Measurements from ENCODE around the gene ATAD3A. TPM values are rescaled to one million over a fixed set of nuclear protein-coding genes. Genes with fewer than 3 reads are reported as not detected.

The ATAD3A gene
- total RNA-seq, 2 experiments from 2014 or later: 39.4 to 41.0 TPM

GRCh38 chr1:1574721-1575537 lies 63.0 kb downstream of the ATAD3A start, which contains the start of gene SSU72:
Gene SSU72, minus strand, starts transcription at chr1:1574863. Its CDS starts 306 bp downstream, at chr1:1574557.
- Mint-ChIP-seq H3K36me3 (ENCODE audit: low read depth) (peaks cover 18% of the 10 kb centered on the region), H3K9me3 (no peaks in the 10 kb centered on the region), H3K27ac (peak within 1 kb of the TSS; percentile 97), H3K27me3 (ENCODE audit: low read depth) (no peaks in the 10 kb centered on the region), H3K4me3 (peak within 1 kb of the TSS; percentile 98), H3K4me1 (ENCODE audit: low read depth) (peaks cover 42% of the 10 kb centered on the region)
- intact Hi-C loops (cut with micrococcal nuclease): loop anchor here (1.0 to 5.0 kb wide), 8 partner anchors 22 to 332 kb away; partner anchors contain the start of genes ATAD3B, AURKAIP1, CCNL2 and CDK11B
- CTCF ChIA-PET: no interaction called here
- DNase-seq: peak; percentile 94

GRCh38 chr1:1577367-1578011 lies 65.5 kb downstream of the ATAD3A start:
- CTCF ChIA-PET: no interaction called here
- Mint-ChIP-seq H3K4me3 (no peak overlapping the region), H3K27ac (no peak overlapping the region), H3K4me1 (ENCODE audit: low read depth) (peaks cover 24% of the 10 kb centered on the region), H3K36me3 (ENCODE audit: low read depth) (peaks cover 7% of the 10 kb centered on the region), H3K27me3 (ENCODE audit: low read depth) (no peaks in the 10 kb centered on the region), H3K9me3 (no peaks in the 10 kb centered on the region)
- intact Hi-C loops (cut with micrococcal nuclease): loop anchor here (5.0 kb wide), 1 partner anchor 330 kb away; no protein-coding TSS in a partner anchor
- no peak for DNase-seq

GRCh38 chr1:1578371-1578940 lies 66.5 kb downstream of the ATAD3A start:
- H3K27me3 Mint-ChIP-seq (ENCODE audit: low read depth): no peaks in the 10 kb centered on the region
- no peak for DNase-seq
- no peak overlapping the region for H3K4me3 Mint-ChIP-seq
- H3K4me1 Mint-ChIP-seq (ENCODE audit: low read depth): peaks cover 16% of the 10 kb centered on the region
- H3K9me3 Mint-ChIP-seq: no peaks in the 10 kb centered on the region
- H3K27ac Mint-ChIP-seq: no peak overlapping the region
- peaks cover 5% of the 10 kb centered on the region for H3K36me3 Mint-ChIP-seq (ENCODE audit: low read depth)
- intact Hi-C loops (cut with micrococcal nuclease): loop anchor here (5.0 kb wide), 1 partner anchor 329 kb away; no protein-coding TSS in a partner anchor
- CTCF ChIA-PET: interaction anchor here (0.7 kb wide), 1 partner anchor 16 kb away, joined by 3 read pairs; no protein-coding TSS in a partner anchor

GRCh38 chr1:1582585-1583346 lies 70.8 kb downstream of the ATAD3A start:
- H3K36me3 Mint-ChIP-seq (ENCODE audit: low read depth): no peaks in the 10 kb centered on the region
- no peaks in the 10 kb centered on the region for H3K9me3 Mint-ChIP-seq
- CTCF ChIA-PET: no interaction called here
- H3K27me3 Mint-ChIP-seq (ENCODE audit: low read depth): peaks cover 5% of the 10 kb centered on the region
- intact Hi-C loops (cut with micrococcal nuclease): no loop called here
- no peak for DNase-seq
- no peak overlapping the region for H3K27ac Mint-ChIP-seq
- no peaks in the 10 kb centered on the region for H3K4me1 Mint-ChIP-seq (ENCODE audit: low read depth)
- H3K4me3 Mint-ChIP-seq: no peak overlapping the region

GRCh38 chr1:1583347-1584010 lies 71.5 kb downstream of the ATAD3A start:
- H3K4me1 Mint-ChIP-seq (ENCODE audit: low read depth): no peaks in the 10 kb centered on the region
- H3K9me3 Mint-ChIP-seq: no peaks in the 10 kb centered on the region
- H3K27ac Mint-ChIP-seq: no peak overlapping the region
- peaks cover 5% of the 10 kb centered on the region for H3K27me3 Mint-ChIP-seq (ENCODE audit: low read depth)
- no peak overlapping the region for H3K4me3 Mint-ChIP-seq
- no peaks in the 10 kb centered on the region for H3K36me3 Mint-ChIP-seq (ENCODE audit: low read depth)
- no peak for DNase-seq
- intact Hi-C loops (cut with micrococcal nuclease): no loop called here
- CTCF ChIA-PET: no interaction called here

Other genes with a start within 250 kb of the ATAD3A start
- gene UBE2J2, start 238.3 kb upstream of the ATAD3A start, total RNA-seq: 10 to 100 TPM; 48.5 to 49.7 TPM
- 1 to 10 TPM; 5.6 to 7.6 TPM for gene SCNN1D, start 231.7 kb upstream of the ATAD3A start, total RNA-seq
- 10 to 100 TPM; 24.1 to 25.3 TPM for gene ACAP3, start 204.2 kb upstream of the ATAD3A start, total RNA-seq
- 10 to 100 TPM; 17.0 to 17.6 TPM for gene PUSL1, start 203.6 kb upstream of the ATAD3A start, total RNA-seq
- 100 to 1,000 TPM; 117 to 118 TPM for gene INTS11, start 187.5 kb upstream of the ATAD3A start, total RNA-seq
- 1 to 10 TPM; 5.6 to 5.7 TPM for gene CPTP, start 187.4 kb upstream of the ATAD3A start, total RNA-seq
- gene TAS1R3, start 180.9 kb upstream of the ATAD3A start, total RNA-seq: under 1 TPM; 0.10 to 0.14 TPM
- gene DVL1, start 162.7 kb upstream of the ATAD3A start, total RNA-seq: 10 to 100 TPM; 33.4 to 35.0 TPM
- under 1 TPM; 0.54 to 0.57 TPM for gene MXRA8, start 153.6 kb upstream of the ATAD3A start, total RNA-seq
- 100 to 1,000 TPM; 108 TPM for gene AURKAIP1, start 137.0 kb upstream of the ATAD3A start, total RNA-seq
- gene CCNL2, start 112.8 kb upstream of the ATAD3A start, total RNA-seq: 100 to 1,000 TPM in 1 of 2 experiments, 10 to 100 TPM in 1; 97.7 to 108 TPM
- 100 to 1,000 TPM; 103 to 107 TPM for gene MRPL20, start 104.9 kb upstream of the ATAD3A start, total RNA-seq
- gene ANKRD65, start 90.9 kb upstream of the ATAD3A start, total RNA-seq: not detected
- gene VWA1, start 76.5 kb upstream of the ATAD3A start, total RNA-seq: under 1 TPM; 0.72 to 0.74 TPM
- gene ATAD3C, start 62.5 kb upstream of the ATAD3A start, total RNA-seq: under 1 TPM; 0.42 to 0.57 TPM
- gene ATAD3B, start 40.4 kb upstream of the ATAD3A start, total RNA-seq: 10 to 100 TPM; 32.7 to 38.7 TPM
- gene TMEM240, start 28.5 kb downstream of the ATAD3A start, total RNA-seq: not detected
- gene SSU72, start 62.7 kb downstream of the ATAD3A start, total RNA-seq: 10 to 100 TPM; 91.6 to 95.9 TPM
- gene FNDC10, start 88.0 kb downstream of the ATAD3A start, total RNA-seq: 1 to 10 TPM in 1 of 2 experiments, under 1 TPM in 1; 0.94 to 1.2 TPM
- 10 to 100 TPM; 27.6 to 31.7 TPM for gene MIB2, start 103.3 kb downstream of the ATAD3A start, total RNA-seq
- gene MMP23B, start 120.0 kb downstream of the ATAD3A start, total RNA-seq: under 1 TPM; 0.64 to 0.99 TPM
- gene CDK11B, start 146.8 kb downstream of the ATAD3A start, total RNA-seq: 10 to 100 TPM; 33.7 to 34.4 TPM
- gene SLC35E2B, start 180.6 kb downstream of the ATAD3A start, total RNA-seq: 10 to 100 TPM; 21.9 to 25.6 TPM
- 10 to 100 TPM; 58.0 to 60.3 TPM for gene CDK11A, start 212.2 kb downstream of the ATAD3A start, total RNA-seq